Fibroblast of the conjunctiva (primary cell): ENCODE results near the gene DRC7.
A peak's percentile ranks its signal among the peaks of the same experiment; 100 is the strongest.

Experiments
- DNase-seq: peaks from one replicate; pipeline ENCODE4 v3.0.0-alpha.2; 2010; ENCODE audit warnings: low read depth

DRC7 gene

DNA sequence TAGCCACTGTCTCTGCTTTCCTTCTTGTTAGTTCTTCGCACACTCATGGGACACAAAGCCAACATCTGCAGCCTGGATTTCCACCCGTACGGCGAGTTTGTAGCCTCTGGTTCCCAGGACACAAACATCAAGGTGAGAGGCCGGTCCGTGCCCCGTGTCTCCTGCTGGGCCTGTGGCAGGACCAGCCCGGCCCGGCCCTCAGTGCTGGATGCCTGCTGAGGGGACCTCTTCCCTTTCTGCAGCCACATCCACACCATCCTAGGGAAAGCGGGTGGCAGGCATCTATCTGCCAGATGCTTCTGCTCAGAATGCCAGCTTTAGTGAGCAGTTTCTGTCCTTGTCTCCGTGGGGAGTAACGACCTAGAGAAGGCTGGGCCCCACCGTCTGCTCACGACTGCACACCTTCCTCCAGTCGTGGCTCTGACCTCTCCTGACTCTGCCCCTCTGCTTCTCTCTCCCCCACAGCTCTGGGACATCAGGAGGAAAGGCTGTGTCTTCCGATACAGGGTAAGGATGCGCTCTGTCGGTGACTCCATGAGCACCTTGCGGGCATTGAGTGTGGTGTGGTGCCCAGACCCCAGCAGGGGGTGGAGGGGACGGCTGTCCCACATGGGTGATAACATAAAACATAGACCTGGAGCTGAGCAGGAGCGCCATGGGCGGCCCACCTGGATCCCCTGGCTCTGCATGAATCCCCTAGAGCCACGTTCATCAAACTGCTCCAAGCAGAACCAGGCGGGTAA, 56.4 kb downstream of the DRC7 start:
- DNase-seq, result no peak

DNA sequence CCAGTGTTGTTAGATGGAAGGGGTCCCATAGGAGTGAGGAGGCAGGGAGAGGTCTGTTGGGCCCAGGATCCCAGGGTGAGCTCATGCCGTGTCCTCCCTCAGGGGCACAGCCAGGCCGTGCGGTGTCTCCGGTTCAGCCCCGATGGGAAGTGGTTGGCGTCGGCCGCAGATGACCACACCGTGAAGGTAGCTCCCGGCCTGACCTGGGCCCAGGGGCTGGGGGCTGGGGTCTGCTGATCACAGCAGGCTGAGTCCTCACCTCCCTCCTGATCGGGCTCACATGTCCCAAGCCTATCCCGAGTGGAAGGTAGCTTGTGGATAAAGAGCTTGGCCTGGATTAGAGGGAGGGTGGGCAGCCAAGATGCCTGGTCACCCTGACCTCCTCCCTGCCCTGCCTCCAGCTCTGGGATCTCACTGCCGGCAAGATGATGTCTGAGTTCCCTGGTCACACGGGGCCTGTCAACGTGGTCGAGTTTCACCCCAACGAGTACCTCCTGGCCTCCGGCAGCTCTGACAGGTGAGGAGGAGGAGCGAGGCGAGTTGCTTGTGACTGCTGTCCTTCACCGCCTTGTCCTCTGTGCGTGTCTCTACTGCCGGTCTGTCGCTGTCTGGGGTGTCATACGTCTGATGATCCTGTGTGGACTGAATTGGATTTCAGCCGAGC, 57.1 kb downstream of the DRC7 start:
- no peak for DNase-seq

- DNase-seq, result no peak
Measured at GRCh38 chr16:57752203-57752580, 57.6 kb downstream of the DRC7 start.

- DNase-seq, result no peak
Measured at GRCh38 chr16:57752581-57753447, 58.2 kb downstream of the DRC7 start.

- no peak for DNase-seq
Measured at GRCh38 chr16:57753448-57754353, 59.1 kb downstream of the DRC7 start.

GRCh38 chr16:57754354-57755060, 59.9 kb downstream of the DRC7 start:
- DNase-seq, result no peak

DNA sequence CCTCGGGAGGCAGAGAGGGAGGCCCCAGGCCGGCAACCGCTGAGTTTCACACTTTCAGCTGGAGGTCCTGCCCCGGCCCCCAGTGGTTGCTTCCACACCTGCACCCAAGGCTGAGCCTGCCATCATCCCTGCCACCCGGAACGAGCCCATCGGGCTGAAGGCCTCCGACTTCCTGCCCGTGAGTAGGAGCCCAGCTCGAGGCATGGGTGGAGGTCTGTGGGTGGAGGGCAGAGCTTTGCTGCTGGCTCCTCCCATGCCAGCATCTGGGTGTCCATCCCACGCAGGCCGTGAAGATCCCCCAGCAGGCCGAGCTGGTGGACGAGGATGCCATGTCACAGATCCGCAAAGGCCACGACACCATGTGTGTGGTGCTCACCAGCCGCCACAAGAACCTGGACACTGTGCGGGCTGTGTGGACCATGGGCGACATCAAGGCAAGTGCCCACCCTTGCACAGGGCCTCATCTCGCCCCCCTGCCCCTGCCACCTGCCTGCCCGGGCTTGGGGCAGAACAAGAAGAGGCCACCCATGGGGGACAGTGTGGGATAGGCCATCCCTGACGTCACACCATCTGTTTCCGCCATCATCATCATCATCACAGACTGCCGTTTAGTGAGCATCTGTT, 60.6 kb downstream of the DRC7 start:
- no peak for DNase-seq

DNA sequence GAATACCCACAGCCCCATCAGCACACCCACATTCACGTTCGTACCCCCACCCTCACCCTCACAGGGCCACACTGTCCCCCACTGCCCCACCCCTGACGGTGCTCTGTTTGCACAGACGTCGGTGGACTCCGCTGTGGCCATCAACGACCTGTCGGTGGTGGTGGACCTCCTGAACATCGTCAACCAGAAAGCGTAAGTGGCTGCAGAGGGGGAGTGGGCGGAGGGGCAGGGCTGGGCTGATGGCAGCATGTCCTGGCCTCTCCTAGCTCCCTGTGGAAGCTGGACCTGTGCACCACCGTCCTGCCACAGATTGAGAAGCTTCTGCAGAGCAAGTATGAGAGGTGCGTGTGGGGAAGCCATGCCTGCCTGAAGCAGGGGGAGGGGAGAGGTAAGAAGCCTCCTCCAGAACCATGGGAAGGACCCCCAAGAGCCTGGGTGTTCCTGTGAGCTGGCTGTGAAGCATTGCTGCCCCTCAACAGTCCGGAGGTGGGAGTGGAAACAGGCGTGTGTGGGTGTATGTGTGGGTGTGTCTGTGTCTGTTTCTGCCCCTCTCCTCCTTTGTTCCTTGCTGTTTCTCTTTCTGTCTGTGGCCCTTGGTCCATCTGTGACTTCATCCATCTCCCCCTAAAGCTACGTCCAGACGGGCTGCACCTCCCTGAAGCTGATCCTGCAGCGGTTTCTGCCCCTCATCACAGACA, 61.3 kb downstream of the DRC7 start:
- DNase-seq, result no peak

DNA sequence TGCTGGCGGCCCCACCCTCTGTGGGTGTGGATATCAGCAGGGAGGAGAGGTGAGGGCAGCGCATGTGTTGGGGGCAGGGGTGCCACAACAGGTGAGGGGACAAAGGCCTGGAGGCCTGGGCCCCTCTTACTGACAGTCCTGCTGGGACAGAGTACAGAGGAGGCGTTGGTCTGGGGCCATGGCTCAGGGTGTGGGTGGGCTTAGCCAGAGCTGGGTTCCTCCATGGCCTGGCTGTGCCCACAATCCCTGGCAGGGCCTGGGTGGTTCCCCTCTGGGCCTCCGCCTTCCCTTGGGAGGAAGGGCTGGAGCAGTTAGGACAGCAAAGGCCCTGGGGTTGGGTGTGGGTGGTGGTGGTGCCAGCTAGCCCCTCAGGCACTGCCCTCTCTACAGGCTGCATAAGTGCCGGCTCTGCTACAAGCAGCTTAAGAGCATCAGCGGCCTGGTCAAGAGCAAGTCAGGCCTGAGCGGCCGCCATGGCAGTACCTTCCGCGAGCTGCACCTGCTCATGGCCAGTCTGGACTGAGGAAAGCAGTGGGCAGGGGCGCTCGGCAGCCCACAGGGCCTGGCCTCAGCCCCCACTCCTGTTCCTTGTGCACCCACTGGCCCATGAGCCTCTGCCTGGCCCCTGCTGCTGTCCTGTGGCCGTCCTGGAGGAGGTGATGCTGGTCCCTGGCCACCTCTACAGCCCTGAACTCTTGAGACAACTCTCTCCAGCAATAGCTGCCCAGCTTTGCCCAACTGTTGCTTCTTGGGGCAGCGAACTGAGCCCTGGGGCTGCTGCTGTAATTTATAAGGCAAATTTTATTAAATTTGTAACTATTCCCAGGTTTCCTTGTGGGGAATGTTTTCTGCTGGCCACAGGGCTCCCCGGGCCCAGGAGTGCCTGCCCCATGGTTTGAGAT, 62.1 kb downstream of the DRC7 start:
- no peak for DNase-seq

GRCh38 chr16:57757326-57757786, 62.8 kb downstream of the DRC7 start:
- DNase-seq, result peak; percentile 36

DNA sequence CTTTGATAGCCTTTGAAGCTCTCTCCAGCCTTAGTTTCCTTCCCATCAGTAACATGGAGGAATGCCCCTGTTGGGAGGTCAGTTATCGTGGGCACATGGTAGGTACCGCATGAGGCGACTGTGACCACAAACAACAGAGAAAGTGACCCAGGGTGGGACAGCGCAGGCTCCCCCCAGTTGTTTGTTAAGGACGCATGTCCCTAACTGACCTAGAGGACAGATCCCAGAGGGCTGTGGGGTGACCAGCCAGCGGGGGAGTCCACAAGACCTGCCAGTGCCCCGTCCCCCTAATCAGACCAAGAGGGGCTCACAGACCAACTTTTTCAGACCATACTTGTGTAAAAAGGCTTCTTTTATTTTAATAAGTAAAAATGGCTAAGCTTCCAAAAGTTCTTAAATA, 63.3 kb downstream of the DRC7 start:
- DNase-seq, result no peak

DNA sequence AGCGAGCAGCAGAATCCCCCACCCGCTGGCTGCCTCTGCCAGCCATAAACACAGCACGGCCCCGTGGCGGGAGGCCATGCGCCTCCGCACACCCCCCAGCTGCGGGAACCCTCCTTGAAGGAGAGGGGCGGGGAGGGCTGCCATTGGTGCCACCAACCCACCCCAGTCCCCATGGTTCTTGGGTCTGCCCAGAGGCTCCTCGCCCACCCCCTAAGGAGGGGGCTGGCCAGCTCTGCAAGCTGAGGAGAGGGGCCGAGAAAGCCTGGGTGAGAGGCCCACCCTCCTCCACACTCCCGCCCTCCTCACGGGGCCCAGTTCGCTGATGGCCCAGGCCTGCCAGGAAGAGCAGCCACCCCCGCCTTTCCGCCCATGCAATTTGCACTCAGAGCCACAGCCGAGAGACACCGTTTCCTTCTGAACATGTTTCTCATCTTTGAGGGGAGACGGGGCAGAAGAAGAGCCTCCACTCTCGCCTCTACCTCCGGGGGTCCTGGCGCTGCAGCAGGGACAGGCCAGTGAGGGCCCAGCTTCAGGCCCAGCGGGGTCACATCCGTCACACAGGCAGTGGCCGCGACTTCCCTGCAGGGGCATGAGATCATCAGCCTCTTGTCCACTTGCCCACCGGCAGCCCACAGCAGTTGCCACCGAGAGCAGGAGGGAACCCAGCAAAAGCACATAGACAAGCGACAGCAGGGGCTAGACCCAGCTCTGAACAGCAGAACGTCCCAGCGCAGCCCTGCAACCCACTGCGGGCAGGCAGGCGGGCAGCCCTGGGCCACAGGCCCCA, 63.9 kb downstream of the DRC7 start:
- DNase-seq, result no peak

DNA sequence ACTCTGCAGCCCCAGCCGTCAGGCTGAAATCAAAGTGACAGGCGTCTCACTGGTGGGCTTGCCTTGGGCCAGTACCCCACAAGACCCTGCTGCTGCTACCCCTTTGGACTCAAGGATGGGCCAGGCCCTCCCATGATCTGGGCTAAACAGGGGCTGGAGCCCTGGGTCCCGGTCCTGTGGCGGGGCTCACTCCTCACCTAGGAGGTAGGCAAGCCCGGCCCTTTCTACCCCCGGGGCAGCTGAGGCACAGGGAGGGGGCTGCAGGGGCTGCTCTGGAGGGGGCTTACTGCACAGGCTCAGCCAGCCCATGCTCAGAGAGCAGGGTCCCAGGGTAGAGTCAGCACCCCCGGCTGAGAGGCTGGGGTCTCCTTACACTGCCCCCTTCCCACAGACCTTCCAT, 64.5 kb downstream of the DRC7 start:
- no peak for DNase-seq

DNA sequence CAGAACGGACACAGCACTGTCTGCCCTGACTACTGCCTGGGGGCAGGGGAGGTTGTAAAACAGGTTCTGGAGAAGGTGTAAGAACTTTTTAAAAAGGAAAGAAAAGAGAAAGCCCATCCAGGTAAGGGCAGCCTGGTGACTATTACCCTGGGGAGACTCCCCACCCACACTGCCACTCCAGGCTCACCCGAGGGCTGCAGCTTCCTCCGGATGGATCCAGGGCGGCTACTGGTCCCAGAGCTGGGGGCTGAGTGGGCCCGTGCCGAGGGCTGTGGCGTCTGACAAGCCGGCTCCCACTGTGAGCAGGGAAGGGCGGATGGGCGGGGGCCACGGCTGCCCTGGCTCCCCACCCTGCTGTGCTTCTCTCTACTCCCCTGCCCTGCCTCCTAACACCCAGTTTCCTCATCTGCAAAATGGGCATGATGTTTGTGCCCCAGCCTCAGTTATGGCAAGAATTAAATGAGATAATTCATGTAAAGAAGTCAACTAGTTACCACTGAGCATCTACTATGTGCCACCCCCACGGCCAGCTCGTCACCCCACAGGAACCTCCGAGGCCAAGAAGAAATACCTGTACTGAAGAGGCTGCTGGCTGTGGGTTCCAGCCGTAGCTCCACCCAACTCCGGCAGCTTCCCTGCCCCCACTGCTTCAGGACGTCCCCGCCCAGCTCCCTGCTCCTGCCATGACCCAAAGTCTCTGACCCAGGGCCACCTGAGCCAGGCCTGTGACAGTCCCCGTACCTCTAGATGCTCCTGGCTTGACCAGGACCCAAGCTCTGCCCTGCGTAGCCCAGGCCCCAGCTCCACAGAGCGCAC, 65.1 kb downstream of the DRC7 start:
- DNase-seq, result no peak

GRCh38 chr16:57760357-57761160, 66.0 kb downstream of the DRC7 start:
- DNase-seq, result no peak

DNA sequence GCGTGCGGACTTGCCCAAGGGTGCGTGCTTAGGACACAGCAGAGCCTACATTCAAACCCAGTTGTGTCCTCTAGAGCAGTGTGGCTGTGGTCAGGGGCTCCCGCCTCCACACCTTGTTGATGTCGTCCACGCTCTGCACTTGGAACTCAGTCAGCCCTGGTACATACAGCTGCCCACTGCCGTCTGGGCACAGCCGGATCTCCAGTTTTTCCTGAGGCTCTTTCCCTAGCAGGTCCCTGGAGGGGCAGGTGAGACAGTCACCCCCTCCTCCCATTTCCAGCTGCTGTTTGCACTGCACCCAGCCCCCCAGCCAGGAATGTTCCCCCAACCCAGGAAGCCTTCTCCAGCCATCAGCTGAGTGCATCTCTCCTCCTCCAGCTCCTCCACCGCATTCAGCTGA, 66.7 kb downstream of the DRC7 start:
- DNase-seq, result no peak
